HuH-7 (cell line): ENCODE measurements around the gene HAAO.

Experiments used
- DNase-seq: peaks from one replicate; pipeline ENCODE4 v3.0.0; 2011; ENCODE audit warnings: low spot score

HAAO gene

DNA sequence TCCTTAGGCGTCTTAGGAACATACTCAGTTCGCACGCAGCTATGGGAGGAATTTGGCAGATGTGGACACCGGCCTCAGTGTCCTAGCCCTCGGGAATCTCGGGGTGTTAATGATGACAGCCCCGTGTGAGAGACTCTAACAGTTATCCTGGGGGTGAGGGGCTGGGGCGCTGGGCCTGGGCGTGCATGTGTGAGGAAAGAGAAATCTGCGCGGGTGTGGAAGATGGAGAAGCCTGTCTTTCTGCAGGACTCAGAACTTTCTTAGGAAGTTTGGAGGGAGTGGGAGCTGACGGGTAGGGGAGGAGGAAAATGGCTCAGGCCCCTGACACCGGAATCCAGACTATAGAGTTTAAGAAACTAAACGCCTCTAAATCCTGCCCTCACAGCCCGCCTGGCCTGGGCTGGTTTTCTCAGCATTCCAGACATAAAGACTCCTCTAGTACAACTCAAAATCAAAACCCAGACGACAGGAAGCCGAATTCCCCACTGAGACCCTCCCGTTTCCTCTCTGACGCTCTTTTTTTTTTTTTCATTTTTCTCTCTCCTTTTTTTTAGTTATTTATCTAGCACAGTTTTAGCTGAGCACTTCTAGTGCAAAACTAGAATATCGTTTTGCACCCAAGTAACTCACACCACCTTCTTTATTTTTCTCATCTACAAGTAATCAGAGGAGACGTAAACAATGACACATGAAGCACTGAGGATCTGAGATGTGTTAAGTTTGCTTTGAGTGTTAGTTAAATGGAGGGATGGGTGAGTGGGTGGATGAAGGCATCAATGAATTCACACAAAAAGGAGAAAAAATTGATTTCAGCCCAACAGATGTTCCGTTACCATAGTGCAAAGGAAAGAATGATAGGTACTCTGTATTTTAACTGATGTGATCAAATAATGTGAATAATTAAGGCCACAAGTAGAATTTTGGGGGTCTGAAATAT is 1.2 kb upstream of the HAAO start:
- peak; percentile 36 for DNase-seq

GRCh38 chr2:42792087-42792582 is 248 bp downstream of the HAAO start:
- no peak for DNase-seq

- DNase-seq, result no peak
Observed at GRCh38 chr2:42791606-42792005, 777 bp downstream of the HAAO start.

DNA sequence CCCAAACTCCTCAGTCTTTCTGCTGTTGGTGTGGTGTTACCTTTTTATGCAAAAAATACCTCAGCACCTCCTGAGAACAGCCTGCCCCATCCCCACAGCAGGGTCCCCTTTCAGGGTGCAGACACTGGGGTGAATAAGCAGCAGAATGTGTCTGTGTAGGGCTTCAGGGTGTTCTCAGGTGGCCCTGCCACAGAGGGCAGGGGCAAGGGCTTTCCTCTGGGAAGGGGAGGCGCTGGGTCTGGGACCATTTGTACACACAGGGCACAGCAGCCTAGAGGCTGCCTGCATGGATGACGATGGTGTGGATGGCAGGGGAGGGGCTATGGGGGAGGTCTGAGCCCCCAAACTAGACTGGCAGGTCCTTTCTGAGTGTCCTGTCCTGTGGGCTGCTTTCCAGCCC is 2.6 kb downstream of the HAAO start:
- DNase-seq, result no peak

- DNase-seq, result no peak
Observed at GRCh38 chr2:42788882-42789281, 3.5 kb downstream of the HAAO start.

GRCh38 chr2:42788478-42788793 is 3.9 kb downstream of the HAAO start:
- no peak for DNase-seq

GRCh38 chr2:42787788-42788477 is 4.5 kb downstream of the HAAO start:
- DNase-seq, result no peak

DNA sequence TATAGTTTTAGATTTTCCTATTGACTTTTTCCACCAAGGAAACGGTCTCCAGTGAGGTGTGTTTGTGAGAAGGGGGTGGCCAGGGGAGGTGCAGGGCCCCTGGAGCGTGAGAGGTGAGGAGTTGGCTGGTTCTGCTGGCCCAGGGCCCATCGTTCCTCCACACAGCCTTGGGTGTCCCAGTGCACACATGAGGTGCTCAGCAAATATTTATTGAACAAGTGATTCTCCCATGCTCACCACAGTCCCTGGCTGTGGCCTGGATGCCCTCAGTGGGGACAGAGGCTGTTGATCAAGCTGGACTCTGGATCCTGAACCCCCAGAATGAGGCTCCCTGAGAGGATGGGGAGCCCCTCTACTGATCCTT is 5.0 kb downstream of the HAAO start:
- DNase-seq, result no peak

DNA sequence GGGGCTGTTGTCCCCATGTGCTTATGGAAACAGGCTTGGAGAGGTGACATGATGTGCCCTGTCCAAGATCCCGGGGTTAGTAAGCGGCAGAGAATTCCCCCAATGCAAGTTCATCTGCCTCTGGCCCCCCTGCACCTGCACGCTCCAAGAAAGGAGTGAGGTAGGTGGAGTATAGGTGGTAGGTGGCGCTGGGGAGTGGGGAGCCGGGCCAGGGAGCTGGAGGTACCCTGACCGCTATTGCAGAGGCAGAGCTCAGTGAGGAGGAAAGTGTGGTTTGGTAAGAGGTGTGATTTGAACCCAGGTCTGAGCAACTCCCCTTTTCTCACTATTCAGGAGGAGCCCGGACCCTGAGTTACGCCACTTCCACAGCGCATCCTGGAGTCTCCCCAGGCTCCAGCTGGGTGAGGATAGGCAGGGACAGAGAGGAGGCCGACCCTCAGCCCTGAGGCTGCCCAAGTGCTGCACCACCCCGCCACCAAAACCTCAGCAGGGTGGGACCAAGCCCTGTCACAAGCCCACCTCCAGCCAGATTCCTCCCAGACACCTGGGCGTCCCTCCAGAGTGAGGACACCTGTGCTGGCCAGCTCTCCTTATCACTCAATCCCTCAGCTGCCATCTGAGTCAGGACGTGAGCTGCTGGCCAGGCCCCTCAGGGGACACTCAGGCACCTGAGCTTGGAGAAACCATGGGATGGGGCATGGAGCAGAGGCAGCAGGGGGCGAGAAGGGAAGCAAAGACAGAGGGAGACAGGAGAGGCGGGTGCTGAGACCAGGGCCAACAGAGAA is 5.6 kb downstream of the HAAO start:
- no peak for DNase-seq

- DNase-seq, result no peak
Observed at GRCh38 chr2:42784204-42784880, 8.0 kb downstream of the HAAO start.

GRCh38 chr2:42783511-42783910 is 8.9 kb downstream of the HAAO start:
- no peak for DNase-seq

DNA sequence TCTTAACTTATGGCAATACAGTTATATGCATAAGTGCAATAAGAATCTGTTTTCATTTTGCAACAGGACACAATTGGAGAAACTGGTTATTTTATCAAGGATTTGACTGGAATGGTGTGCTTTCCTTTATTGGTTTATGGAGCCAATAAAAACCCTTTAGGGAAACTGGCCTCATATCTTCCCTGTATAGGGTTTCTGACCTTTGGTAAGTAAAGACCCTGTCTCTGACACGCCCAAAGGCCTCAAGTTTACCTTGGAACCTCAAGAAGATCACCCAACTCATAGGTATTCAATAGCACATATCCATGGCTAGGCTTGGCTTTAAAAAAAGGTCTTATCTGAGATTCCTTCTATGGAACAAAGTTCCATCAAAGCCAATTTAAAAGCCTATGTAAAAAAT is 11.2 kb downstream of the HAAO start:
- DNase-seq, result no peak

- DNase-seq, result no peak
Observed at GRCh38 chr2:42777883-42778805, 14.2 kb downstream of the HAAO start.

- no peak for DNase-seq
Observed at GRCh38 chr2:42775810-42776209, 16.6 kb downstream of the HAAO start.

GRCh38 chr2:42775186-42775585 is 17.2 kb downstream of the HAAO start:
- DNase-seq, result no peak

DNA sequence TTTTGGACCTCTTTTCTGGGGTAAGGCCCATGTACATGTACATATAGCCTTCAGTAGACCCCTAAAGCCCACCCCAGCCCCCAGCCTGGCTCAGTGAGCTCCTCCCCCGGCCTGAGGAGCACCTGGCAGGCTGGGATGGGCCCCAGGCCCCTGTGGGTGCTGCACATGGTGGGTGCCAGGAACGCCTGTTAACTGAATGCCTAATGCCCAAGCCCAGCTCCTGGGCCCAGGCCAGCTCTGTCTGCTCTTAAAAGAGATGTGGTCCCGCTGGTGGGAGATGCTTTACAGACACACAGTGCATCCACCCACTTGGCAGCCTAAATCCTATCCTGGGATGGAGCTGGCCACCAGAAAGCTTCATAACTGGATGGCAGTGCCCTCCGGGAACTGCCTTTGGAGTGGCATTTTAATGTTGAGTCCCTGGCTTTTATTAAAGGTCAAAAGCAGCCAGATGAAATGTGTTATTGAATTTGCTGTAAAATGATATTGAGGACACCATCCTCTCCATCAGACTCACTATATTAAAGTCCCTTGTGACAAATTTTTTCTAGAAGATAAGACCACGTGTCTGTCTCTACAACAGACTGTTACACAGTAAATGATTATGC is 20.7 kb downstream of the HAAO start:
- no peak for DNase-seq

GRCh38 chr2:42770288-42771131 is 21.9 kb downstream of the HAAO start:
- peak; percentile 64 for DNase-seq

DNA sequence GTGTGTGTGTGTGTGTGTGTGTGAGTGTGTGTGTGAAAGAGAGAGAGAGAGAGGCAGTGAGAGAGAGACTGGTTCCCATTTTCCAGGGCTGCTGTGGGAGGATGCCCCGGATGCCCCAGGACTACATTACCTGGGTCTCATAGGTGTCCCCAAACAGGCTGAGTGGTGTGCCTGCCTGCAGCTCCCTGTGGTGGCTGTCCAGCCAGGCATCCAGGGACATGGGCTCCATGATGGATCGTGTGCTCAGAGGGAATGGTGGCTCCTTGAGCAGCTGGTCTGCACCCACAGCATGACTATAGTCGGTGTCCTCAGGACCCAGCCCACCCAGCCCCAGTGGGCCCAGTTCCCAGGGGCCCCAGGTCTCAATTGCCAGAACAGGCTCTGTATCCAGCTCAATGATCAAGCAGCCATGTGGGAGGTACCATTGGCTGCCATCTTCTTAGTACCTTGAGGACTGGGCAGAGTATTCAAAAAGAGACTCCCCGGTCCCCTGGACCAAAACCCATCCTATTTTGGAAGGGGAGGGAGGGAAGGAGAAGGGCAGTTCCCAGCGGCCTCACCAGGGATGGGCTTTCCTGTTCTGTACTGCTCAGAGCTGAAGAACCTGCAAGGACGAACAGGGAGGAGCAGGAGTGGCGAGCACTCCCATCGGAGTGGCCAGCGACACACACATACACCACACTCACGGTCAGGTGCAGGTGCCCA is 22.6 kb downstream of the HAAO start:
- no peak for DNase-seq

DNA sequence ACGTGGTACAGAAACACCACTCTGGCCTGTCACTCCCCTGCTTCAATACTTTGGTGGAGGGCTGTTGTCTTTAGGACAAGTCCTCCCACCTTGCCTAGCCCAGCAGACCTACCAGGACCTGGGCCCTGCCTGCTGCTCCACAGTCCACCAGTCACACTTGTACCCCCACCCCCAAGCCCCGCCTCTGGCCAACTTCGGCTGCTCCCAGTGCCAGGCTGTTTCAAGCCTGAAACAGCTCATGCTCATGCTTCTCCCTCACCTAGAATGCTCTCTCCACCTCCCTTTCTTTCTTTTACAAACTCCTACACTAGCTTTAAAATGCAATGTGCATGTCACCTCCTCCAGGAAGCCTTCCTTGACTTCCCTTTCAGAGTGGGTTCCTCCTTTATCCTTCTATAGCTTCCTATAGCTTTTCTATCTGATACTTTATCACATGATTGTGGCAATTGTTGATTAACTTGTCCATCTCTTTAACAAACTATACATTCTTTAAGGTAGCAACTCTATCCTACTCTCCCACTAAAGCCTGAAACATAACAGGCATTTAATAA is 23.6 kb downstream of the HAAO start:
- no peak for DNase-seq
